Mesothelial cell of epicardium (in vitro differentiated cells): ENCODE data around the gene MRPL45. TPM values are rescaled to one million over a fixed set of nuclear protein-coding genes. Genes with fewer than 3 reads are reported as not detected.
A peak's percentile ranks its signal among the peaks of the same experiment; 100 is the strongest.
"Not testable (repeated sequence)": the region's sequence is repeated elsewhere in the genome, so short reads cannot be mapped to it uniquely, and the experiment has no call there.

ENCODE experiments used
- DNase-seq, 2 experiments: peaks; one replicate each; pipeline ENCODE4 v3.0.0; 2021; ENCODE audit warnings: low spot score in 2 of 2; ENCODE audit not compliant: unreplicated experiment in 2 of 2
- H3K27ac Mint-ChIP-seq: 2 replicates; pipeline ENCODE4 v1.8.0; 2021; ENCODE audit warnings: mixed read lengths
- H3K27me3 Mint-ChIP-seq: 2 replicates; pipeline ENCODE4 v1.8.0; 2021; ENCODE audit warnings: low read depth, mixed read lengths
- H3K36me3 Mint-ChIP-seq: 2 replicates; pipeline ENCODE4 v1.8.0; 2021; ENCODE audit warnings: mixed read lengths
- H3K4me1 Mint-ChIP-seq: 2 replicates; pipeline ENCODE4 v1.8.0; 2021; ENCODE audit warnings: mixed read lengths
- H3K4me3 Mint-ChIP-seq: 2 replicates; pipeline ENCODE4 v1.8.0; 2021; ENCODE audit warnings: mild to moderate bottlenecking, moderate library complexity, mixed read lengths
- H3K9me3 Mint-ChIP-seq: 2 replicates; pipeline ENCODE4 v1.8.0; 2021; ENCODE audit warnings: mixed read lengths
- total RNA-seq: library from RNA; stranded (reverse); gene quantifications from 3 replicates; pipeline ENCODE4 v1.2.1, GENCODE V29; 2021
- TF ChIP-seq, protein P1 (sequence below): fragments of 200-600 bp; sonication (generic); IDR thresholded peaks from one replicate; pipeline ENCODE4 v1.5.0; 2021; ENCODE audit warnings: antibody characterized with exemption; ENCODE audit not compliant: unreplicated experiment

The MRPL45 gene
- total RNA-seq, 1 donor from 2014 or later = 42.9 TPM

DNA sequence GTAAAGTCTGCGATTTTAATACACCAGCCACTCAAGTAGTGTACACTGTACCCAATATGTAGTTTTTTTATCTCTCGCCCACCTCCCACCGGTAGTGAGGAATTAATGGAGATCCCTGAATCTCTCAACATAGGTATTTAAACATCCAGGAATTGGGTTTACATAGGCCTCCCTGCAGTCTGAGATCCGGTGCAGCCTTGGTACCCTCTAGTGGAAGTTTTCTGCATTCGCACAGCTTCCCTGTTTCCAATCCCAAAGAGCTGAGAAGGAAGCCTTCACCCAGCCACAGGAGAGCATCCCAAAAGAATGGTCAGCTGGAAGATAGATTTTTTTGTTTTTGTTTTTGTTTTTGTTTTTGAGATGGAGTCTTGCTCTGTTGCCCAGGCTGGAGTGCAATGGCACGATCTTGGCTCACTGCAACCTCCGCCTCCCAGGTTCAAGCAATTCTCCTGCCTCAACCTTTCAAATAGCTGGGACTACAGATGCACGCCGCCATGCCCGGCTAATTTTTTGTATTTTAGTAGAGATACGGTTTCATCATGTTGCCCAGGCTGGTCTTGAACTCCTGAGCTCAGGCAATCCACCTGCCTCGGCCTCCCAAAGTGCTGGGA is 8.6 kb upstream of the MRPL45 start:
- H3K4me3 Mint-ChIP-seq = peak overlapping the region; percentile 13
- not testable (repeated sequence) for H3K27ac Mint-ChIP-seq, DNase-seq, H3K36me3 Mint-ChIP-seq, H3K27me3 Mint-ChIP-seq, H3K9me3 Mint-ChIP-seq
- H3K4me1 Mint-ChIP-seq = peaks cover 15% of the 10 kb centered on the region
- TF ChIP-seq, protein P1, sequence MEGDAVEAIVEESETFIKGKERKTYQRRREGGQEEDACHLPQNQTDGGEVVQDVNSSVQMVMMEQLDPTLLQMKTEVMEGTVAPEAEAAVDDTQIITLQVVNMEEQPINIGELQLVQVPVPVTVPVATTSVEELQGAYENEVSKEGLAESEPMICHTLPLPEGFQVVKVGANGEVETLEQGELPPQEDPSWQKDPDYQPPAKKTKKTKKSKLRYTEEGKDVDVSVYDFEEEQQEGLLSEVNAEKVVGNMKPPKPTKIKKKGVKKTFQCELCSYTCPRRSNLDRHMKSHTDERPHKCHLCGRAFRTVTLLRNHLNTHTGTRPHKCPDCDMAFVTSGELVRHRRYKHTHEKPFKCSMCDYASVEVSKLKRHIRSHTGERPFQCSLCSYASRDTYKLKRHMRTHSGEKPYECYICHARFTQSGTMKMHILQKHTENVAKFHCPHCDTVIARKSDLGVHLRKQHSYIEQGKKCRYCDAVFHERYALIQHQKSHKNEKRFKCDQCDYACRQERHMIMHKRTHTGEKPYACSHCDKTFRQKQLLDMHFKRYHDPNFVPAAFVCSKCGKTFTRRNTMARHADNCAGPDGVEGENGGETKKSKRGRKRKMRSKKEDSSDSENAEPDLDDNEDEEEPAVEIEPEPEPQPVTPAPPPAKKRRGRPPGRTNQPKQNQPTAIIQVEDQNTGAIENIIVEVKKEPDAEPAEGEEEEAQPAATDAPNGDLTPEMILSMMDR = peak; percentile 14

DNA sequence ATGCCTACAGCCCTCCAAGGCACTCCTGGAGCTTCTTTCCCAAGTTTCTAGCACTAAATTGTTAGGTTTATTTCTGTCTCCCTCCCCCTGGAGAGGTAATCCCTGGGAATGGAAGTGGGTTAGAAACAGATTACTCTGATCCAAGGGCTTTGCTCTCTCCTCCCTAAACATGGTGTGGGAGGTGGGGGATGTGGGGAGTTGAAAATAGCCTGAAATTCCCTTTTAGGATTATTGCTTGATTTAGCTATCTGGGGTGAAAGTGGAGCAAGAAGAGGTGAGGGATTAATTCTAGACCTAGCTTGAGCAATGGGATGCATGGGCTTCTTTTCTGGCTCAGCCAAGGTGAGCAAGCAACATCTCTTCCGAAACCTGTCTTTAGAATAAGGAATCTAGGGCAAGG is 7.2 kb upstream of the MRPL45 start:
- not testable (repeated sequence) for H3K9me3 Mint-ChIP-seq, H3K27me3 Mint-ChIP-seq, DNase-seq, H3K27ac Mint-ChIP-seq, H3K4me3 Mint-ChIP-seq, H3K36me3 Mint-ChIP-seq
- peaks cover 12% of the 10 kb centered on the region for H3K4me1 Mint-ChIP-seq

DNA sequence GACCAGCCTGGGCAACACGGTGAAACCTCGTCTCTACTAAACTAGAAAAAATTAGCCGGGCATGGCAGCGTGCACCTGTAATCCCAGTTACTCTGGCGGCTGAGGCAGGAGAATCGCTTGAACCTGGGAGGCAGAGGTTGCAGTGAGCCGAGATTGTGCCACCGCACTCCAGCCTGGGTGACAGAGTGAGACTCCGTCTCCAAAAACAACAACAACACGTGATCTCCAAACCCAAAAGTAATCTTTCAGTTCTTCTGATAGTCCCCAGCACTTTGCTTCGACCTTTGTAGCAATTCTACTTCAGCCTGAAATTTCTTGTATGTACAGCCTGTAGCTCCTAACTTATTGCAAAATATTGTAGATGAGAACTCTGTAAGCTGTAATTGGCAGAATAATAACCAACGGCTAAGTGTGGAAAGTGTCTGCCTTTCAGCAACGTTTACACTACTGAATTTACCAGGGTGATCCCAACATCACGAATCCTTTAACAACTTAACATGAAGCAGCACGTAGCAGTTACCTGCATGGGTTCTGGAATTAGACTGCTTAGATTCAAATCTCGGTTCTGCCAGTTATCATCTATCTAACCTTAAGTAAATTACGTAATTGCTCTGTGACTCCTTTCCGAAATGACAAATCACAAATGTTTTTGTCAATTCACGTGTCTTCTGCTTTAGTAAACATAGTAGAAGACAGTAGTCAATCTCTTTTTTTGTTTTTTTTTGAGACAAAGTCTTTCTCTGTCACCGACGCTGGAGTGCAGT is 1.2 kb upstream of the MRPL45 start:
- not testable (repeated sequence) for H3K4me3 Mint-ChIP-seq, H3K9me3 Mint-ChIP-seq, H3K4me1 Mint-ChIP-seq, H3K27me3 Mint-ChIP-seq, H3K36me3 Mint-ChIP-seq, DNase-seq, H3K27ac Mint-ChIP-seq

DNA sequence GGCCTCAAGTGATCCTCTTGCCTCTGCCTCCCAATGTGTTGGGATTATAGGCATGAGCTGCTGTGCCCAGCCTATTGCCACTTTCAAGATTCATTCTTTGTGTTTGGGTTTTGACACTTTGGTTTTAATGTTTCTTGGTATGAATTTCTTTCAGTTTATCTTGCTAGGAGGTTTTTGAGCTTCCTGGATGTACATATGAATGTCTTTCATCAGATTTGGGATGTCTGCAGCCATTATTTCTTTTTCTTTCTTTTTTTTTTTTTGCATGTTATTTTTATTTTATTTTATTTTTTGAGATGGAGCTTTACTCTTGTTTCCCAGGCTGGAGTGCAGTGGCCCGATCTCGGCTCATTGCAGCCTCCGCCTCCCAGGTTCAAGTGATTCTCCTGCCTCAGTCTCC is 18.5 kb downstream of the MRPL45 start:
- peaks cover 3% of the 10 kb centered on the region for H3K9me3 Mint-ChIP-seq

DNA sequence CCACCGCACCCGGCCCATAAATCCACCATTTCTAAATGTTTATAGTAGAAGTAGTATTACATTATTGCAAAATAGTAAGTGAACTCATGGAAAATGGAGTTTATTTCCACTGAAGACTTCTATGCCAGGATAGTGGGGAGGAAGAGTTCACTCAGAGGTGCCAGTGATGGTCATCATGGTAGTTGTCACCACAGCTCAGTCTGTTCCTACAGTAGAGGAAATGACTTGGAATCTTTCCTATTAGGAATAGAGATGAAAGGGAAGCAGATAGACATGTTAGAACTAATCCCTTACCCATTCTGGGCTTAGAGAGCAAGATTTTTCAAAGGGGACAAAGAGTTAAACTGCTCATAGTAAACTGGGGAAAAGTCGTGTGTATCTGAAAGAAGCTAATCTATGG is 20.1 kb downstream of the MRPL45 start:
- Mint-ChIP-seq H3K27me3 (no peaks in the 10 kb centered on the region), H3K27ac (no peak overlapping the region), H3K9me3 (peaks cover 3% of the 10 kb centered on the region), H3K36me3 (peaks cover 32% of the 10 kb centered on the region), H3K4me3 (no peak overlapping the region), H3K4me1 (peaks cover 10% of the 10 kb centered on the region)
- TF ChIP-seq, protein P1 = no peak
- DNase-seq = no peak

More for the DNA sequence above, 18.5 kb downstream of the MRPL45 start:
- Mint-ChIP-seq H3K36me3 (peaks cover 32% of the 10 kb centered on the region), H3K27me3 (no peaks in the 10 kb centered on the region), H3K4me3 (no peak overlapping the region), H3K4me1 (peaks cover 4% of the 10 kb centered on the region), H3K27ac (no peak overlapping the region)
- DNase-seq = no peak
- TF ChIP-seq, protein P1 = no peak

DNA sequence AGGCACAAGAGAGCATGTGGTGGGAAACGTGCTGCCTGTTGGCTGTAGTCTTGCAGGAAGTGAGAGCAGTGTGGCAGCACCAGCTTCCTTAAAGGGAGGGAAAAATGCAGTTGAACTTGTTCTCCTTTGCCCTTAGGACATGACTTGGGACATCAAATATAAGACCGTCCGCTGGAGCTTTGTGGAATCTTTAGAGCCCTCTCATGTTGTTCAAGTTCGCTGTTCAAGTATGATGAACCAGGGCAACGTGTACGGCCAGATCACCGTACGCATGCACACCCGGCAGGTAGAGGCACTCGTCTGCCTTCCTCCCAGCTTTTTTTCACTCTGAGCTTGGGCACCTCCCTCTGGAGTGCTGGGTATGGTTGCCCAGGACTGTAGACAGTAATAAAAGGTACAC is 23.5 kb downstream of the MRPL45 start:
- TF ChIP-seq, protein P1 = no peak
- Mint-ChIP-seq H3K4me1 (peaks cover 18% of the 10 kb centered on the region), H3K27ac (peak overlapping the region; percentile 73), H3K9me3 (peaks cover 3% of the 10 kb centered on the region), H3K36me3 (peaks cover 22% of the 10 kb centered on the region), H3K27me3 (no peaks in the 10 kb centered on the region), H3K4me3 (no peak overlapping the region)
- no peak for DNase-seq
